ENCODE measurements around the gene EFS.

EFS gene

DNA sequence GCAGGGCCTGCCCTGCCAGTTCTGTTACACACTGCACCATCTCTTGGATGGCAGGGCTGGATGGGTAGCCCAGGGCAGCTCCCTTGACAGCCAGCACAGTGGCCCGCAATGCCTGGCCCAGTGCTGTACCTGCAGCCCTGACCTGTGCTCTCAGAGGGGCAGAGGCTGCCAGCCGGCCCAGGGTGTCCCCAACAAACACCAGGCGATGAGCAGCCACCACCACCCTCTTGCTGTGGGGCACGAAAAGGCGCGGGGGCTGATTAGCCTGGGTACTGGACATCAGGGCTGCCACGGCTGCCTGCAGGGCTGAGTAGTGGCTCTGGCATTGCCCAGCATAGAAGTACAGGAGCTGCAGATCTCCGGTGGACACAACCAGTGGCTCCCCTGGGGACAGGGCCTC lies 7.7 kb downstream of the EFS start:
- Histone ChIP-seq H3K27ac (ENCODE audit: extremely low read depth, low read depth, low read length) (no peak overlapping the region), H3K36me3 (ENCODE audit: control insufficient read depth in 2 of 2, insufficient read depth in 1 of 2, low read length in 2 of 2) (no peaks in the 10 kb centered on the region), H3K9me3 (ENCODE audit: control insufficient read depth, insufficient read depth, low read depth, low read length) (no peaks in the 10 kb centered on the region), H3K4me1 (ENCODE audit: control insufficient read depth, insufficient read depth, low read length) (no peaks in the 10 kb centered on the region), H3K4me3 (ENCODE audit: low read depth, low read length) (no peak overlapping the region)
- no peak for TF ChIP-seq ZBTB1 (tag by site-specific recombination; IDR thresholded peaks at IDR 0.05)
- TF ChIP-seq ZNF585B (tag by site-specific recombination; IDR thresholded peaks at IDR 0.05): no peak
- TF ChIP-seq ZNF530 (tag by site-specific recombination; IDR thresholded peaks at IDR 0.05; ENCODE audit: low read depth): no peak
- TF ChIP-seq ZSCAN16 (tag by site-specific recombination; IDR thresholded peaks at IDR 0.05): no peak
- TF ChIP-seq ZNF48 (tag by site-specific recombination; IDR thresholded peaks at IDR 0.05): no peak
- no peak for TF ChIP-seq ZNF837 (tag by site-specific recombination; IDR thresholded peaks at IDR 0.05)
- no peak for TF ChIP-seq OSR2 (tag by site-specific recombination; IDR thresholded peaks at IDR 0.05)
- TF ChIP-seq ZNF473 (tag by site-specific recombination; IDR thresholded peaks at IDR 0.05): no peak
- no peak for TF ChIP-seq ZNF341 (tag by site-specific recombination; IDR thresholded peaks at IDR 0.05; ENCODE audit: low read depth)
- no peak for TF ChIP-seq ZNF747 (tag by site-specific recombination; IDR thresholded peaks at IDR 0.05)
- TF ChIP-seq, protein P1, sequence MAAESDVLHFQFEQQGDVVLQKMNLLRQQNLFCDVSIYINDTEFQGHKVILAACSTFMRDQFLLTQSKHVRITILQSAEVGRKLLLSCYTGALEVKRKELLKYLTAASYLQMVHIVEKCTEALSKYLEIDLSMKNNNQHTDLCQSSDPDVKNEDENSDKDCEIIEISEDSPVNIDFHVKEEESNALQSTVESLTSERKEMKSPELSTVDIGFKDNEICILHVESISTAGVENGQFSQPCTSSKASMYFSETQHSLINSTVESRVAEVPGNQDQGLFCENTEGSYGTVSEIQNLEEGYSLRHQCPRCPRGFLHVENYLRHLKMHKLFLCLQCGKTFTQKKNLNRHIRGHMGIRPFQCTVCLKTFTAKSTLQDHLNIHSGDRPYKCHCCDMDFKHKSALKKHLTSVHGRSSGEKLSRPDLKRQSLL (tag by site-specific recombination; IDR thresholded peaks at IDR 0.05): no peak
- TF ChIP-seq, protein P2, sequence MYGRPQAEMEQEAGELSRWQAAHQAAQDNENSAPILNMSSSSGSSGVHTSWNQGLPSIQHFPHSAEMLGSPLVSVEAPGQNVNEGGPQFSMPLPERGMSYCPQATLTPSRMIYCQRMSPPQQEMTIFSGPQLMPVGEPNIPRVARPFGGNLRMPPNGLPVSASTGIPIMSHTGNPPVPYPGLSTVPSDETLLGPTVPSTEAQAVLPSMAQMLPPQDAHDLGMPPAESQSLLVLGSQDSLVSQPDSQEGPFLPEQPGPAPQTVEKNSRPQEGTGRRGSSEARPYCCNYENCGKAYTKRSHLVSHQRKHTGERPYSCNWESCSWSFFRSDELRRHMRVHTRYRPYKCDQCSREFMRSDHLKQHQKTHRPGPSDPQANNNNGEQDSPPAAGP (tag by site-specific recombination; IDR thresholded peaks at IDR 0.05): no peak
- no peak for TF ChIP-seq SCRT2 (tag by site-specific recombination; IDR thresholded peaks at IDR 0.05)
- TF ChIP-seq ZNF544 (tag by site-specific recombination; IDR thresholded peaks at IDR 0.05): no peak
- no peak for TF ChIP-seq YY2 (tag by site-specific recombination; IDR thresholded peaks at IDR 0.05)
- TF ChIP-seq ZNF23 (tag by site-specific recombination; IDR thresholded peaks at IDR 0.05; ENCODE audit: borderline replicate concordance): no peak
- TF ChIP-seq ZNF140 (tag by site-specific recombination; IDR thresholded peaks at IDR 0.05): no peak
- ChIA-PET CTCF (interaction anchor here (1.5 kb wide), 1 partner anchor 23 kb away, joined by 4 read pairs; no protein-coding TSS in a partner anchor), POLR2A (no interaction called here)

DNA sequence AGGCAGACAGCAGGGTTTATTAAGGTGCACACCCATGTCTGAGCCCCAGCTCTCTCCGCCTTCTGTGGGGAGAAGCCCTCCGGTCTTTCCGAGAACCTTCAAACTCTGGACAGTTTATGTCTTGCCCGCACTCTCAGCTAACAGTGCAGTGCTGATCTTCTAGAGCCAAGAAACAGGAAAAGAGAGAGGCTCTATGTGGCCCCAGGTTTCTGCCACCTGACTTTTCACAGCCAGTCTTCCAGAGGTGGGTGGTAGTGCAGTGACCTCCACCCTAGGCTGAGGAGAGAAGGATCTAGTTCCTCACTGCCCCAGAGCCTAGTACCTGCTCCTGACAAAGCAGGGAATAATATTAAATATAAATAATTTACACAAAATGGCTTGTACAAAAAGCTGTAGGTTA lies 8.3 kb downstream of the EFS start:
- TF ChIP-seq ZNF521 (tag by site-specific recombination; IDR thresholded peaks at IDR 0.05) (no peak), ZNF37A (tag by site-specific recombination; IDR thresholded peaks at IDR 0.05) (no peak), ZNF626 (tag by site-specific recombination; IDR thresholded peaks at IDR 0.05) (no peak), SALL2 (tag by site-specific recombination; IDR thresholded peaks at IDR 0.05; ENCODE audit: borderline replicate concordance) (no peak), SCRT2 (tag by site-specific recombination; IDR thresholded peaks at IDR 0.05) (no peak), ZNF561 (tag by site-specific recombination; IDR thresholded peaks at IDR 0.05; ENCODE audit: borderline replicate concordance) (no peak), GFI1B (tag by site-specific recombination; IDR thresholded peaks at IDR 0.05) (no peak)
- TF ChIP-seq, protein P3, sequence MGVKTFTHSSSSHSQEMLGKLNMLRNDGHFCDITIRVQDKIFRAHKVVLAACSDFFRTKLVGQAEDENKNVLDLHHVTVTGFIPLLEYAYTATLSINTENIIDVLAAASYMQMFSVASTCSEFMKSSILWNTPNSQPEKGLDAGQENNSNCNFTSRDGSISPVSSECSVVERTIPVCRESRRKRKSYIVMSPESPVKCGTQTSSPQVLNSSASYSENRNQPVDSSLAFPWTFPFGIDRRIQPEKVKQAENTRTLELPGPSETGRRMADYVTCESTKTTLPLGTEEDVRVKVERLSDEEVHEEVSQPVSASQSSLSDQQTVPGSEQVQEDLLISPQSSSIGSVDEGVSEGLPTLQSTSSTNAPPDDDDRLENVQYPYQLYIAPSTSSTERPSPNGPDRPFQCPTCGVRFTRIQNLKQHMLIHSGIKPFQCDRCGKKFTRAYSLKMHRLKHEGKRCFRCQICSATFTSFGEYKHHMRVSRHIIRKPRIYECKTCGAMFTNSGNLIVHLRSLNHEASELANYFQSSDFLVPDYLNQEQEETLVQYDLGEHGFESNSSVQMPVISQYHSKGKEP (tag by site-specific recombination; IDR thresholded peaks at IDR 0.05): no peak
- TF ChIP-seq, protein P4, sequence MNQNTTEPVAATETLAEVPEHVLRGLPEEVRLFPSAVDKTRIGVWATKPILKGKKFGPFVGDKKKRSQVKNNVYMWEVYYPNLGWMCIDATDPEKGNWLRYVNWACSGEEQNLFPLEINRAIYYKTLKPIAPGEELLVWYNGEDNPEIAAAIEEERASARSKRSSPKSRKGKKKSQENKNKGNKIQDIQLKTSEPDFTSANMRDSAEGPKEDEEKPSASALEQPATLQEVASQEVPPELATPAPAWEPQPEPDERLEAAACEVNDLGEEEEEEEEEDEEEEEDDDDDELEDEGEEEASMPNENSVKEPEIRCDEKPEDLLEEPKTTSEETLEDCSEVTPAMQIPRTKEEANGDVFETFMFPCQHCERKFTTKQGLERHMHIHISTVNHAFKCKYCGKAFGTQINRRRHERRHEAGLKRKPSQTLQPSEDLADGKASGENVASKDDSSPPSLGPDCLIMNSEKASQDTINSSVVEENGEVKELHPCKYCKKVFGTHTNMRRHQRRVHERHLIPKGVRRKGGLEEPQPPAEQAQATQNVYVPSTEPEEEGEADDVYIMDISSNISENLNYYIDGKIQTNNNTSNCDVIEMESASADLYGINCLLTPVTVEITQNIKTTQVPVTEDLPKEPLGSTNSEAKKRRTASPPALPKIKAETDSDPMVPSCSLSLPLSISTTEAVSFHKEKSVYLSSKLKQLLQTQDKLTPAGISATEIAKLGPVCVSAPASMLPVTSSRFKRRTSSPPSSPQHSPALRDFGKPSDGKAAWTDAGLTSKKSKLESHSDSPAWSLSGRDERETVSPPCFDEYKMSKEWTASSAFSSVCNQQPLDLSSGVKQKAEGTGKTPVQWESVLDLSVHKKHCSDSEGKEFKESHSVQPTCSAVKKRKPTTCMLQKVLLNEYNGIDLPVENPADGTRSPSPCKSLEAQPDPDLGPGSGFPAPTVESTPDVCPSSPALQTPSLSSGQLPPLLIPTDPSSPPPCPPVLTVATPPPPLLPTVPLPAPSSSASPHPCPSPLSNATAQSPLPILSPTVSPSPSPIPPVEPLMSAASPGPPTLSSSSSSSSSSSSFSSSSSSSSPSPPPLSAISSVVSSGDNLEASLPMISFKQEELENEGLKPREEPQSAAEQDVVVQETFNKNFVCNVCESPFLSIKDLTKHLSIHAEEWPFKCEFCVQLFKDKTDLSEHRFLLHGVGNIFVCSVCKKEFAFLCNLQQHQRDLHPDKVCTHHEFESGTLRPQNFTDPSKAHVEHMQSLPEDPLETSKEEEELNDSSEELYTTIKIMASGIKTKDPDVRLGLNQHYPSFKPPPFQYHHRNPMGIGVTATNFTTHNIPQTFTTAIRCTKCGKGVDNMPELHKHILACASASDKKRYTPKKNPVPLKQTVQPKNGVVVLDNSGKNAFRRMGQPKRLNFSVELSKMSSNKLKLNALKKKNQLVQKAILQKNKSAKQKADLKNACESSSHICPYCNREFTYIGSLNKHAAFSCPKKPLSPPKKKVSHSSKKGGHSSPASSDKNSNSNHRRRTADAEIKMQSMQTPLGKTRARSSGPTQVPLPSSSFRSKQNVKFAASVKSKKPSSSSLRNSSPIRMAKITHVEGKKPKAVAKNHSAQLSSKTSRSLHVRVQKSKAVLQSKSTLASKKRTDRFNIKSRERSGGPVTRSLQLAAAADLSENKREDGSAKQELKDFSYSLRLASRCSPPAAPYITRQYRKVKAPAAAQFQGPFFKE (tag by site-specific recombination; IDR thresholded peaks at IDR 0.05; ENCODE audit: borderline replicate concordance): no peak
- ChIA-PET POLR2A (no interaction called here), CTCF (interaction anchor here (1.5 kb wide), 1 partner anchor 24 kb away, joined by 4 read pairs; no protein-coding TSS in a partner anchor)

More for the DNA sequence above, 8.3 kb downstream of the EFS start:
- Histone ChIP-seq H3K36me3 (ENCODE audit: control insufficient read depth in 2 of 2, insufficient read depth in 1 of 2, low read length in 2 of 2) (no peaks in the 10 kb centered on the region), H3K9me3 (ENCODE audit: control insufficient read depth, insufficient read depth, low read depth, low read length) (no peaks in the 10 kb centered on the region), H3K4me3 (ENCODE audit: low read depth, low read length) (no peak overlapping the region), H3K27ac (ENCODE audit: extremely low read depth, low read depth, low read length) (no peak overlapping the region), H3K4me1 (ENCODE audit: control insufficient read depth, insufficient read depth, low read length) (no peaks in the 10 kb centered on the region)
